ELR (cell line): Measurements from ENCODE around the gene DESI2.
"Not testable (repeated sequence)": the region's sequence is repeated elsewhere in the genome, so short reads cannot be mapped to it uniquely, and the experiment has no call there.

Experiments
- DNase-seq: peaks from one replicate; pipeline ENCODE4 v3.0.0-alpha.2; 2015; ENCODE audit warnings: low read depth

Gene DESI2

GRCh38 chr1:244654108-244655038, 1.4 kb downstream of the DESI2 start:
- DNase-seq: peak; percentile 23

GRCh38 chr1:244655186-244655585, 2.3 kb downstream of the DESI2 start:
- DNase-seq: no peak

GRCh38 chr1:244657421-244657820, 4.5 kb downstream of the DESI2 start:
- no peak for DNase-seq

- no peak for DNase-seq
Observed at GRCh38 chr1:244659694-244660093, 6.8 kb downstream of the DESI2 start.

GRCh38 chr1:244660595-244660994, 7.7 kb downstream of the DESI2 start:
- no peak for DNase-seq

GRCh38 chr1:244661569-244662312, 8.8 kb downstream of the DESI2 start:
- DNase-seq: not testable (repeated sequence)

GRCh38 chr1:244662599-244662998, 9.7 kb downstream of the DESI2 start:
- no peak for DNase-seq

- DNase-seq: no peak
Observed at GRCh38 chr1:244664353-244664752, 11.4 kb downstream of the DESI2 start.

- DNase-seq: no peak
Observed at GRCh38 chr1:244665771-244666217, 12.9 kb downstream of the DESI2 start.

- DNase-seq: not testable (repeated sequence)
Observed at GRCh38 chr1:244666672-244667418, 13.9 kb downstream of the DESI2 start.

GRCh38 chr1:244667797-244668196, 14.9 kb downstream of the DESI2 start:
- no peak for DNase-seq

GRCh38 chr1:244672946-244673682, 20.2 kb downstream of the DESI2 start:
- no peak for DNase-seq

- peak; percentile 35 for DNase-seq
Observed at GRCh38 chr1:244674446-244674845, 21.5 kb downstream of the DESI2 start.

GRCh38 chr1:244675167-244675566, 22.2 kb downstream of the DESI2 start:
- no peak for DNase-seq

- no peak for DNase-seq
Observed at GRCh38 chr1:244678697-244679096, 25.8 kb downstream of the DESI2 start.

- DNase-seq: no peak
Observed at GRCh38 chr1:244680667-244681066, 27.7 kb downstream of the DESI2 start.

GRCh38 chr1:244682087-244682486, 29.2 kb downstream of the DESI2 start:
- not testable (repeated sequence) for DNase-seq

GRCh38 chr1:244695937-244696336, 43.0 kb downstream of the DESI2 start:
- no peak for DNase-seq

GRCh38 chr1:244699741-244700140, 46.8 kb downstream of the DESI2 start:
- DNase-seq: no peak

GRCh38 chr1:244700808-244701207, 47.9 kb downstream of the DESI2 start:
- no peak for DNase-seq

GRCh38 chr1:244702620-244703019, 49.7 kb downstream of the DESI2 start:
- DNase-seq: no peak

GRCh38 chr1:244704107-244704506, 51.2 kb downstream of the DESI2 start:
- no peak for DNase-seq
